CD4-positive, alpha-beta T cell (primary cell): ENCODE measurements around the gene GZMB. TPM values are rescaled to one million over a fixed set of nuclear protein-coding genes. Genes with fewer than 3 reads are reported as not detected.

ENCODE experiments used
- ATAC-seq: fragments of 200-7000 bp; cut with Tn5 transposase; one replicate; pipeline ENCODE4 v1.10.0; 2022; ENCODE audit warnings: mild to moderate bottlenecking; ENCODE audit not compliant: poor library complexity
- CTCF ChIA-PET: fragments of 350-600 bp; sonication (Branson Sonifier 250); formaldehyde crosslinking; loops from one replicate; lab custom pipeline; 2021; ENCODE audit warnings: antibody characterized with exemption, inconsistent platforms; lab: Charles Lee
- POLR2A ChIA-PET: fragments of 350-600 bp; sonication (Branson Sonifier 250); formaldehyde crosslinking; loops from one replicate; lab custom pipeline; 2021; ENCODE audit warnings: antibody characterized with exemption, inconsistent platforms; lab: Charles Lee
- DNase-seq, 14 experiments: peaks; one replicate each; pipeline ENCODE4 v3.0.0-alpha.2; 2013 to 2020; ENCODE audit warnings: mixed read lengths in 2 of 14
- H3K27ac ChIP-seq, 2 donors: one replicate each; pipeline versions ENCODE4 v1.5.1 to v1.7.0; 2013; ENCODE audit warnings: low read length in 2 of 2, low read depth in 1 of 2, mild to moderate bottlenecking in 1 of 2
- H3K27me3 ChIP-seq, 2 experiments: 1 replicate in 1 of 2; 2 replicates in 1 of 2; pipeline versions ENCODE4 v1.6.1 to v1.7.0; 2013; ENCODE audit warnings: low read length in 2 of 2, control low read depth in 1 of 2, mild to moderate bottlenecking in 1 of 2, moderate library complexity in 1 of 2; ENCODE audit not compliant: insufficient read depth in 2 of 2, control insufficient read depth in 1 of 2
- H3K36me3 ChIP-seq: one replicate; pipeline ENCODE4 v1.6.1; 2013; ENCODE audit warnings: low read length, control low read depth; ENCODE audit not compliant: insufficient read depth
- H3K4me1 ChIP-seq: one replicate; pipeline ENCODE4 v1.6.1; 2013; ENCODE audit warnings: low read length, control low read depth; ENCODE audit not compliant: insufficient read depth
- H3K4me3 ChIP-seq: one replicate; pipeline ENCODE4 v1.5.1; 2013; ENCODE audit warnings: mild to moderate bottlenecking, low read length, moderate library complexity
- H3K9me3 ChIP-seq, 2 experiments: 1 replicate in 1 of 2; 2 replicates in 1 of 2; pipeline versions ENCODE4 v1.6.1 to v1.7.0; 2013; ENCODE audit warnings: low read length in 2 of 2, mild to moderate bottlenecking in 2 of 2, control low read depth in 1 of 2, moderate library complexity in 1 of 2; ENCODE audit not compliant: control insufficient read depth in 1 of 2, insufficient read depth in 1 of 2
- H3K27ac Mint-ChIP-seq: one replicate; pipeline ENCODE4 v1.8.0; 2020; ENCODE audit warnings: mixed read lengths
- H3K27me3 Mint-ChIP-seq: one replicate; pipeline ENCODE4 v1.8.0; 2021; ENCODE audit warnings: mixed read lengths
- H3K36me3 Mint-ChIP-seq: one replicate; pipeline ENCODE4 v1.8.0; 2021; ENCODE audit warnings: low read depth, mixed read lengths
- H3K4me1 Mint-ChIP-seq: one replicate; pipeline ENCODE4 v1.8.0; 2021; ENCODE audit warnings: low read depth, mixed read lengths
- H3K4me3 Mint-ChIP-seq: one replicate; pipeline ENCODE4 v1.8.0; 2020; ENCODE audit warnings: mild to moderate bottlenecking, mixed read lengths
- H3K9me3 Mint-ChIP-seq: one replicate; pipeline ENCODE4 v1.8.0; 2020; ENCODE audit warnings: mixed read lengths
- CTCF ChIP-seq: fragments of 200-600 bp; IDR thresholded peaks from one replicate; pipeline ENCODE4 v1.8.0; 2022; ENCODE audit warnings: antibody characterized with exemption, mild to moderate bottlenecking
- intact Hi-C, 2 experiments: fragments of 100-400 bp; cut with DNase I in 1 of 2; cut with micrococcal nuclease in 1 of 2; formaldehyde crosslinking; loops; one replicate each; pipeline versions ENCODE4 v1.15.1 to v1.9.0; 2023 to 2025; cut with DNase I, micrococcal nuclease
- total RNA-seq, 174 experiments: library from RNA in 2 of 174; stranded (reverse) in 2 of 174; gene quantifications; one replicate each; pipeline ENCODE4 v1.2.3 and lab custom pipeline; 2021 to 2026

GZMB gene
- total RNA-seq, 2 experiments from 2014 or later, result 2.4 to 2.9 TPM

- H3K27ac Mint-ChIP-seq, result no peak overlapping the region
- H3K27ac ChIP-seq, result no peak overlapping the region
- H3K36me3 Mint-ChIP-seq, result no peaks in the 10 kb centered on the region
- H3K27me3 Mint-ChIP-seq, result no peaks in the 10 kb centered on the region
- peak in 1 of 14 experiments; percentile 69 for DNase-seq
- no peaks in the 10 kb centered on the region for H3K9me3 Mint-ChIP-seq
- peaks cover 38% of the 10 kb centered on the region for H3K4me1 Mint-ChIP-seq
- no peaks in the 10 kb centered on the region for H3K36me3 ChIP-seq
- H3K4me3 Mint-ChIP-seq, result no peak overlapping the region
- H3K27me3 ChIP-seq, result no peaks in the 10 kb centered on the region
- no peaks in the 10 kb centered on the region for H3K9me3 ChIP-seq
- ChIA-PET POLR2A (no interaction called here), CTCF (no interaction called here)
- H3K4me1 ChIP-seq, result peaks cover 26% of the 10 kb centered on the region
- intact Hi-C loops, result loop anchor here (10.0 kb wide), 2 partner anchors 186 to 336 kb away; partner anchors contain the start of genes ADCY4 (in 1 of the 2) and RIPK3 (in 1 of the 2)
- no peak for TF ChIP-seq CTCF
- H3K4me3 ChIP-seq, result no peak overlapping the region
- no peak for ATAC-seq
Observed at GRCh38 chr14:24670594-24670993, 36.6 kb upstream of the GZMB start.

- no peak overlapping the region for H3K4me3 Mint-ChIP-seq
- no peaks in the 10 kb centered on the region for H3K27me3 ChIP-seq
- TF ChIP-seq CTCF, result no peak
- no peaks in the 10 kb centered on the region for H3K9me3 Mint-ChIP-seq
- H3K36me3 ChIP-seq, result no peaks in the 10 kb centered on the region
- no peak for ATAC-seq
- intact Hi-C loops, result loop anchor here (10.0 kb wide), 2 partner anchors 185 to 335 kb away; partner anchors contain the start of genes ADCY4 (in 1 of the 2) and RIPK3 (in 1 of the 2)
- H3K9me3 ChIP-seq, result no peaks in the 10 kb centered on the region
- POLR2A ChIA-PET, result no interaction called here
- DNase-seq, result no peak
- H3K36me3 Mint-ChIP-seq, result no peaks in the 10 kb centered on the region
- H3K27me3 Mint-ChIP-seq, result no peaks in the 10 kb centered on the region
- H3K27ac Mint-ChIP-seq, result no peak overlapping the region
- no peak overlapping the region for H3K27ac ChIP-seq
- H3K4me1 Mint-ChIP-seq, result peaks cover 38% of the 10 kb centered on the region
- H3K4me1 ChIP-seq, result peaks cover 33% of the 10 kb centered on the region
- CTCF ChIA-PET, result interaction anchor here (0.9 kb wide), 1 partner anchor 10 kb away, joined by 3 read pairs; no protein-coding TSS in a partner anchor
- no peak overlapping the region for H3K4me3 ChIP-seq
Observed at GRCh38 chr14:24669651-24670050, 35.7 kb upstream of the GZMB start.

GRCh38 chr14:24665440-24665991, 31.5 kb upstream of the GZMB start:
- Histone ChIP-seq H3K4me3 (no peak overlapping the region), H3K9me3 (no peaks in the 10 kb centered on the region), H3K36me3 (no peaks in the 10 kb centered on the region), H3K27me3 (no peaks in the 10 kb centered on the region), H3K4me1 (peaks cover 11% of the 10 kb centered on the region), H3K27ac (no peak overlapping the region)
- H3K27me3 Mint-ChIP-seq, result no peaks in the 10 kb centered on the region
- CTCF ChIA-PET, result interaction anchor here (1.0 kb wide), 1 partner anchor 45 kb away, joined by 6 read pairs; no protein-coding TSS in a partner anchor
- TF ChIP-seq CTCF, result no peak
- intact Hi-C loops, result no loop called here
- peaks cover 25% of the 10 kb centered on the region for H3K4me1 Mint-ChIP-seq
- no peak overlapping the region for H3K27ac Mint-ChIP-seq
- no peaks in the 10 kb centered on the region for H3K36me3 Mint-ChIP-seq
- no peak overlapping the region for H3K4me3 Mint-ChIP-seq
- ATAC-seq (peak; percentile 29), DNase-seq (peak in 3 of 14 experiments; percentile 7 to 62 (median 15))
- H3K9me3 Mint-ChIP-seq, result no peaks in the 10 kb centered on the region
- POLR2A ChIA-PET, result interaction anchor here (0.6 to 1.0 kb wide), 2 partner anchors 8 to 9 kb away, joined by 3 to 4 read pairs; no protein-coding TSS in a partner anchor
